GM23338 (cell line): ENCODE results near the gene RBMS2. TPM values are rescaled to one million over a fixed set of nuclear protein-coding genes. Genes with fewer than 3 reads are reported as not detected.

Source experiments
- ATAC-seq: fragments of 200-7000 bp; cut with Tn5 transposase; 3 replicates; pipeline ENCODE4 v1.9.1; 2020
- DNase-seq: peaks from one replicate; pipeline ENCODE4 v3.0.0-alpha.2; 2015; ENCODE audit warnings: low spot score
- H2AFZ ChIP-seq: fragments of 200-600 bp; sonication (generic); 2 replicates; pipeline ENCODE4 v1.8.0; 2016; ENCODE audit warnings: antibody characterized with exemption, mild to moderate bottlenecking, moderate library complexity
- H3F3A ChIP-seq: fragments of 200-600 bp; sonication (generic); replicated peaks from 2 replicates; pipeline ENCODE4 v1.8.0; 2017; ENCODE audit warnings: antibody characterized with exemption, mixed run types, low read depth
- H3K27ac ChIP-seq: fragments of 200-600 bp; sonication (generic); 2 replicates; pipeline ENCODE4 v1.6.1; 2016; ENCODE audit warnings: low read depth
- H3K27me3 ChIP-seq: fragments of 200-600 bp; sonication (generic); 2 replicates; pipeline ENCODE4 v1.8.0; 2016; ENCODE audit warnings: mild to moderate bottlenecking, mixed run types, moderate library complexity; ENCODE audit not compliant: insufficient read depth
- H3K36me3 ChIP-seq: fragments of 200-600 bp; sonication (generic); 2 replicates; pipeline ENCODE4 v1.8.0; 2016; ENCODE audit warnings: mild to moderate bottlenecking; ENCODE audit not compliant: insufficient read depth
- H3K4me1 ChIP-seq: fragments of 200-600 bp; sonication (generic); 2 replicates; pipeline ENCODE4 v1.8.0; 2016; ENCODE audit warnings: mild to moderate bottlenecking, moderate library complexity; ENCODE audit not compliant: insufficient read depth
- H3K4me2 ChIP-seq: fragments of 200-600 bp; sonication (generic); 2 replicates; pipeline ENCODE4 v1.7.1; 2017; ENCODE audit warnings: mixed run types
- H3K4me3 ChIP-seq: fragments of 200-600 bp; sonication (generic); 2 replicates; pipeline ENCODE4 v1.6.1; 2016; ENCODE audit warnings: mixed run types
- H3K79me2 ChIP-seq: fragments of 200-600 bp; sonication (generic); replicated peaks from 2 replicates; pipeline ENCODE4 v1.8.0; 2017; ENCODE audit warnings: mild to moderate bottlenecking; ENCODE audit not compliant: insufficient read depth
- H3K9me2 ChIP-seq: fragments of 200-600 bp; sonication (generic); 2 replicates; pipeline ENCODE4 v1.8.0; 2017; ENCODE audit not compliant: insufficient read depth
- H4K20me1 ChIP-seq: fragments of 200-600 bp; sonication (generic); replicated peaks from 2 replicates; pipeline ENCODE4 v1.8.0; 2017; ENCODE audit warnings: mild to moderate bottlenecking; ENCODE audit not compliant: insufficient read depth
- H3K27ac Mint-ChIP-seq: 2 replicates; pipeline ENCODE4 v1.8.0; 2020; ENCODE audit warnings: inconsistent platforms, mild to moderate bottlenecking, moderate library complexity, mixed read lengths
- H3K27me3 Mint-ChIP-seq: 3 replicates; pipeline ENCODE4 v1.8.0; 2022; ENCODE audit warnings: low read depth, mild to moderate bottlenecking, moderate library complexity, mixed read lengths, inconsistent platforms; ENCODE audit not compliant: insufficient read depth, poor library complexity
- H3K36me3 Mint-ChIP-seq: 3 replicates; pipeline ENCODE4 v1.8.0; 2021; ENCODE audit warnings: low read depth, mild to moderate bottlenecking, inconsistent platforms, moderate library complexity, mixed read lengths
- H3K4me1 Mint-ChIP-seq: 3 replicates; pipeline ENCODE4 v1.8.0; 2020; ENCODE audit warnings: mild to moderate bottlenecking, inconsistent platforms, mixed read lengths
- H3K4me3 Mint-ChIP-seq: 3 replicates; pipeline ENCODE4 v1.8.0; 2021; ENCODE audit warnings: moderate library complexity, mild to moderate bottlenecking, inconsistent platforms, mixed read lengths
- H3K9me3 Mint-ChIP-seq: 3 replicates; pipeline ENCODE4 v1.8.0; 2020; ENCODE audit warnings: moderate library complexity, mild to moderate bottlenecking, inconsistent platforms, mixed read lengths
- CREB1 ChIP-seq: fragments of 250-450 bp; sonication (Bioruptor Pico); IDR thresholded peaks from 2 replicates; pipeline ENCODE4 v1.5.0; 2020; ENCODE audit warnings: low read depth, mild to moderate bottlenecking, moderate library complexity
- EZH2phosphoT487 ChIP-seq: fragments of 200-600 bp; sonication (generic); IDR thresholded peaks from one replicate; pipeline ENCODE4 v1.8.1; 2018; ENCODE audit warnings: antibody characterized with exemption; ENCODE audit not compliant: unreplicated experiment
- JUNB ChIP-seq: IDR thresholded peaks from one replicate; pipeline ENCODE4 v1.6.1; 2016; ENCODE audit warnings: antibody characterized with exemption; ENCODE audit not compliant: unreplicated experiment
- NANOG ChIP-seq: IDR thresholded peaks from 2 replicates; pipeline ENCODE4 v1.6.1; 2016; ENCODE audit warnings: antibody characterized with exemption, borderline replicate concordance
- POLR2AphosphoS5 ChIP-seq: IDR thresholded peaks from 2 replicates; pipeline ENCODE4 v1.6.1; 2016; ENCODE audit warnings: antibody characterized with exemption, low read depth
- STAT1 ChIP-seq: IDR thresholded peaks from one replicate; pipeline ENCODE4 v1.6.1; 2016; ENCODE audit warnings: antibody characterized with exemption; ENCODE audit not compliant: unreplicated experiment
- ZNF114 ChIP-seq: fragments of 250-450 bp; sonication (Bioruptor Pico); IDR thresholded peaks from 2 replicates; pipeline ENCODE4 v1.5.0; 2020; ENCODE audit warnings: mild to moderate bottlenecking, moderate library complexity
- polyA plus RNA-seq: library from polyadenylated mRNA; unstranded; fragments of >200 nt; fragmentation: Nextera tagmentation; extraction: Ambion mirVana; gene quantifications from 2 replicates; pipeline ENCODE4 v1.2.1, GENCODE V29; 2016
- total RNA-seq: library from RNA; depleted of rRNA; stranded (reverse); fragments of >200 nt; shearing (Covaris generic); gene quantifications from 2 replicates; pipeline ENCODE4 v1.2.3, GENCODE V29; 2014
- TF ChIP-seq, protein P1 (sequence below): IDR thresholded peaks from 2 replicates; pipeline ENCODE4 v1.6.1; 2016; ENCODE audit warnings: antibody characterized with exemption
- TF ChIP-seq, protein P2 (sequence below): fragments of 250-450 bp; sonication (Bioruptor Pico); IDR thresholded peaks from 2 replicates; pipeline ENCODE4 v1.5.0; 2020; ENCODE audit warnings: mild to moderate bottlenecking, moderate library complexity
- TF ChIP-seq, protein P3 (sequence below), 2 experiments: fragments of 200-600 bp in 1 of 2; sonication (generic) in 1 of 2; conservative IDR thresholded peaks; 2 replicates each; pipeline versions ENCODE4 v1.5.1 to v1.6.1; 2016 to 2017; ENCODE audit warnings: antibody characterized with exemption in 2 of 2, low read depth in 2 of 2, mild to moderate bottlenecking in 2 of 2, moderate library complexity in 1 of 2

The RBMS2 gene
- total and polyA plus RNA-seq, 2 experiments from 2014 or later = 9.2 to 16.8 TPM

DNA sequence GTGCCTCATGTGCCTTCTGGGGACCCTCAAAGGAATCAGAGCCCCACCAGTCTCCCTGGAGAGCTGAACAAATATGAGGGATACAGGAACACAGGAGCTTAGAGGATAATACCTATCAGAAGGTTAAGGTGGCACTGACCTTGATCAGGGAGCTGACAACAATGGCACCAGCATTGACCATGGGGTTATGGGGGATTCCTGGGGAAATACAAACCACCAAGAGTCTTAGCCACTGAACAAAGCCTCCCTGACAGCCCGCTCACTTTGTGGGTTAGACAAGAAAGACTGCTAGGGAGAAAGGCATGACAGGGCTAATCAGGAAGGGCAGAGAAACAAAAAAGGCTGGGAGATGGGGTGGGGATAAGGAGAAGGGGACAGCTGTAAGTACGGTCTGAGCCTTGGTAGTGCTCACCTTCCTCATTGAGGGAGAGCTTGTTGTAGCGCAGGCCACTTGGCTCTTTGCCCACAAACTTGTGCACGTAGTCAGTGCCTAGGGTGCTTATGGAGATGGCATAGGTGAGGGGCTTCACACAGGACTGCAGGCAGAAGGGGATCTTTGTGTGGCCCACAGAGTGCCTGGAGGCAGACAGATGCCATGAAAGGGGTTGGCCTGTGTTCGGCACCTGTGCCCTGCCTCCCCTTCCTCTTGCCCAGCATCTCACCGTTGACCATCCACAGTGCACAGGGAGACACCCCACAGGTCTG lies 43.9 kb upstream of the RBMS2 start:
- Mint-ChIP-seq H3K36me3 (peaks cover 11% of the 10 kb centered on the region; the same call in 2 of the 3 replicates), H3K4me3 (no peak overlapping the region), H3K4me1 (no peaks in the 10 kb centered on the region; the same call in 2 of the 3 replicates), H3K9me3 (no peaks in the 10 kb centered on the region), H3K27me3 (peaks cover 4% of the 10 kb centered on the region), H3K27ac (peak overlapping the region; percentile 24; the same call in 1 of the 2 replicates)
- no peak overlapping the region for H3K4me3 ChIP-seq
- peaks cover 4% of the 10 kb centered on the region; the same call in 1 of the 2 replicates for H3K36me3 ChIP-seq
- TF ChIP-seq ZNF114 (CRISPR knock-in tag) (no peak), EZH2phosphoT487 (no peak), STAT1 (no peak), CREB1 (no peak), POLR2AphosphoS5 (no peak), NANOG (no peak), JUNB (no peak)
- TF ChIP-seq, protein P1, sequence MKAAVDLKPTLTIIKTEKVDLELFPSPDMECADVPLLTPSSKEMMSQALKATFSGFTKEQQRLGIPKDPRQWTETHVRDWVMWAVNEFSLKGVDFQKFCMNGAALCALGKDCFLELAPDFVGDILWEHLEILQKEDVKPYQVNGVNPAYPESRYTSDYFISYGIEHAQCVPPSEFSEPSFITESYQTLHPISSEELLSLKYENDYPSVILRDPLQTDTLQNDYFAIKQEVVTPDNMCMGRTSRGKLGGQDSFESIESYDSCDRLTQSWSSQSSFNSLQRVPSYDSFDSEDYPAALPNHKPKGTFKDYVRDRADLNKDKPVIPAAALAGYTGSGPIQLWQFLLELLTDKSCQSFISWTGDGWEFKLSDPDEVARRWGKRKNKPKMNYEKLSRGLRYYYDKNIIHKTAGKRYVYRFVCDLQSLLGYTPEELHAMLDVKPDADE = no peak
- TF ChIP-seq, protein P2, sequence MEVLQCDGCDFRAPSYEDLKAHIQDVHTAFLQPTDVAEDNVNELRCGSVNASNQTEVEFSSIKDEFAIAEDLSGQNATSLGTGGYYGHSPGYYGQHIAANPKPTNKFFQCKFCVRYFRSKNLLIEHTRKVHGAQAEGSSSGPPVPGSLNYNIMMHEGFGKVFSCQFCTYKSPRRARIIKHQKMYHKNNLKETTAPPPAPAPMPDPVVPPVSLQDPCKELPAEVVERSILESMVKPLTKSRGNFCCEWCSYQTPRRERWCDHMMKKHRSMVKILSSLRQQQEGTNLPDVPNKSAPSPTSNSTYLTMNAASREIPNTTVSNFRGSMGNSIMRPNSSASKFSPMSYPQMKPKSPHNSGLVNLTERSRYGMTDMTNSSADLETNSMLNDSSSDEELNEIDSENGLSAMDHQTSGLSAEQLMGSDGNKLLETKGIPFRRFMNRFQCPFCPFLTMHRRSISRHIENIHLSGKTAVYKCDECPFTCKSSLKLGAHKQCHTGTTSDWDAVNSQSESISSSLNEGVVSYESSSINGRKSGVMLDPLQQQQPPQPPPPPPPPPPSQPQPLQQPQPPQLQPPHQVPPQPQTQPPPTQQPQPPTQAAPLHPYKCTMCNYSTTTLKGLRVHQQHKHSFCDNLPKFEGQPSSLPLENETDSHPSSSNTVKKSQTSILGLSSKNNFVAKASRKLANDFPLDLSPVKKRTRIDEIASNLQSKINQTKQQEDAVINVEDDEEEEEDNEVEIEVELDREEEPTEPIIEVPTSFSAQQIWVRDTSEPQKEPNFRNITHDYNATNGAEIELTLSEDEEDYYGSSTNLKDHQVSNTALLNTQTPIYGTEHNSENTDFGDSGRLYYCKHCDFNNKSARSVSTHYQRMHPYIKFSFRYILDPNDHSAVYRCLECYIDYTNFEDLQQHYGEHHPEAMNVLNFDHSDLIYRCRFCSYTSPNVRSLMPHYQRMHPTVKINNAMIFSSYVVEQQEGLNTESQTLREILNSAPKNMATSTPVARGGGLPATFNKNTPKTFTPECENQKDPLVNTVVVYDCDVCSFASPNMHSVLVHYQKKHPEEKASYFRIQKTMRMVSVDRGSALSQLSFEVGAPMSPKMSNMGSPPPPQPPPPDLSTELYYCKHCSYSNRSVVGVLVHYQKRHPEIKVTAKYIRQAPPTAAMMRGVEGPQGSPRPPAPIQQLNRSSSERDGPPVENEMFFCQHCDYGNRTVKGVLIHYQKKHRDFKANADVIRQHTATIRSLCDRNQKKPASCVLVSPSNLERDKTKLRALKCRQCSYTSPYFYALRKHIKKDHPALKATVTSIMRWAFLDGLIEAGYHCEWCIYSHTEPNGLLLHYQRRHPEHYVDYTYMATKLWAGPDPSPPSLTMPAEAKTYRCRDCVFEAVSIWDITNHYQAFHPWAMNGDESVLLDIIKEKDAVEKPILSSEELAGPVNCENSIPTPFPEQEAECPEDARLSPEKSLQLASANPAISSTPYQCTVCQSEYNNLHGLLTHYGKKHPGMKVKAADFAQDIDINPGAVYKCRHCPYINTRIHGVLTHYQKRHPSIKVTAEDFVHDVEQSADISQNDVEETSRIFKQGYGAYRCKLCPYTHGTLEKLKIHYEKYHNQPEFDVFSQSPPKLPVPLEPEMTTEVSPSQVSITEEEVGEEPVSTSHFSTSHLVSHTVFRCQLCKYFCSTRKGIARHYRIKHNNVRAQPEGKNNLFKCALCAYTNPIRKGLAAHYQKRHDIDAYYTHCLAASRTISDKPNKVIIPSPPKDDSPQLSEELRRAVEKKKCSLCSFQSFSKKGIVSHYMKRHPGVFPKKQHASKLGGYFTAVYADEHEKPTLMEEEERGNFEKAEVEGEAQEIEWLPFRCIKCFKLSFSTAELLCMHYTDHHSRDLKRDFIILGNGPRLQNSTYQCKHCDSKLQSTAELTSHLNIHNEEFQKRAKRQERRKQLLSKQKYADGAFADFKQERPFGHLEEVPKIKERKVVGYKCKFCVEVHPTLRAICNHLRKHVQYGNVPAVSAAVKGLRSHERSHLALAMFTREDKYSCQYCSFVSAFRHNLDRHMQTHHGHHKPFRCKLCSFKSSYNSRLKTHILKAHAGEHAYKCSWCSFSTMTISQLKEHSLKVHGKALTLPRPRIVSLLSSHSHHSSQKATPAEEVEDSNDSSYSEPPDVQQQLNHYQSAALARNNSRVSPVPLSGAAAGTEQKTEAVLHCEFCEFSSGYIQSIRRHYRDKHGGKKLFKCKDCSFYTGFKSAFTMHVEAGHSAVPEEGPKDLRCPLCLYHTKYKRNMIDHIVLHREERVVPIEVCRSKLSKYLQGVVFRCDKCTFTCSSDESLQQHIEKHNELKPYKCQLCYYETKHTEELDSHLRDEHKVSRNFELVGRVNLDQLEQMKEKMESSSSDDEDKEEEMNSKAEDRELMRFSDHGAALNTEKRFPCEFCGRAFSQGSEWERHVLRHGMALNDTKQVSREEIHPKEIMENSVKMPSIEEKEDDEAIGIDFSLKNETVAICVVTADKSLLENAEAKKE (CRISPR knock-in tag) = no peak
- TF ChIP-seq, protein P3, sequence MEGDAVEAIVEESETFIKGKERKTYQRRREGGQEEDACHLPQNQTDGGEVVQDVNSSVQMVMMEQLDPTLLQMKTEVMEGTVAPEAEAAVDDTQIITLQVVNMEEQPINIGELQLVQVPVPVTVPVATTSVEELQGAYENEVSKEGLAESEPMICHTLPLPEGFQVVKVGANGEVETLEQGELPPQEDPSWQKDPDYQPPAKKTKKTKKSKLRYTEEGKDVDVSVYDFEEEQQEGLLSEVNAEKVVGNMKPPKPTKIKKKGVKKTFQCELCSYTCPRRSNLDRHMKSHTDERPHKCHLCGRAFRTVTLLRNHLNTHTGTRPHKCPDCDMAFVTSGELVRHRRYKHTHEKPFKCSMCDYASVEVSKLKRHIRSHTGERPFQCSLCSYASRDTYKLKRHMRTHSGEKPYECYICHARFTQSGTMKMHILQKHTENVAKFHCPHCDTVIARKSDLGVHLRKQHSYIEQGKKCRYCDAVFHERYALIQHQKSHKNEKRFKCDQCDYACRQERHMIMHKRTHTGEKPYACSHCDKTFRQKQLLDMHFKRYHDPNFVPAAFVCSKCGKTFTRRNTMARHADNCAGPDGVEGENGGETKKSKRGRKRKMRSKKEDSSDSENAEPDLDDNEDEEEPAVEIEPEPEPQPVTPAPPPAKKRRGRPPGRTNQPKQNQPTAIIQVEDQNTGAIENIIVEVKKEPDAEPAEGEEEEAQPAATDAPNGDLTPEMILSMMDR (conservative IDR thresholded peaks at IDR 0.05; ENCODE audit: low read depth in 2 of 2) = no peak
- H3K4me1 ChIP-seq = no peaks in the 10 kb centered on the region
- H3K27me3 ChIP-seq = no peaks in the 10 kb centered on the region
- peaks cover 7% of the 10 kb centered on the region; the same call in 1 of the 2 replicates for H4K20me1 ChIP-seq
- H3K9me2 ChIP-seq = no peaks in the 10 kb centered on the region
- DNase-seq (no peak), ATAC-seq (no peak)
- no peak overlapping the region for H3K4me2 ChIP-seq
- no peak overlapping the region for H2AFZ ChIP-seq
- H3K79me2 ChIP-seq = no peaks in the 10 kb centered on the region
- H3F3A ChIP-seq = no peaks in the 10 kb centered on the region
- no peak overlapping the region for H3K27ac ChIP-seq
